DND-41 (cell line): ENCODE data around the gene ITPRID1.
"Not testable (repeated sequence)": the region's sequence is repeated elsewhere in the genome, so short reads cannot be mapped to it uniquely, and the experiment has no call there.

Source experiments
- ATAC-seq: fragments of 200-7000 bp; cut with Tn5 transposase; 3 replicates; pipeline ENCODE4 v1.9.1; 2021; ENCODE audit warnings: low read depth; ENCODE audit not compliant: insufficient read depth
- DNase-seq: peaks from one replicate; pipeline ENCODE4 v3.0.0-alpha.2; 2020
- H2AFZ ChIP-seq: 2 replicates; pipeline ENCODE4 v1.6.0; 2012; ENCODE audit warnings: low read depth, low read length
- H3K27ac ChIP-seq: 2 replicates; pipeline ENCODE4 v1.5.1; 2012; ENCODE audit warnings: low read length, inconsistent platforms
- H3K27me3 ChIP-seq: fragments of 200-600 bp; sonication (generic); 2 replicates; pipeline ENCODE4 v1.6.0; 2012; ENCODE audit warnings: low read length, mild to moderate bottlenecking, inconsistent platforms; ENCODE audit not compliant: insufficient read depth, poor library complexity
- H3K36me3 ChIP-seq: 2 replicates; pipeline ENCODE4 v1.5.1; 2012; ENCODE audit warnings: low read length, inconsistent platforms; ENCODE audit not compliant: insufficient read depth
- H3K4me1 ChIP-seq: 2 replicates; pipeline ENCODE4 v1.5.1; 2012; ENCODE audit warnings: mild to moderate bottlenecking, low read length; ENCODE audit not compliant: insufficient read depth
- H3K4me2 ChIP-seq: 2 replicates; pipeline ENCODE4 v1.6.0; 2012; ENCODE audit warnings: mild to moderate bottlenecking, moderate library complexity, low read length, inconsistent platforms; ENCODE audit not compliant: insufficient read depth
- H3K4me3 ChIP-seq, 2 experiments: fragments of 200-600 bp in 1 of 2; shearing (Covaris generic) in 1 of 2; 2 replicates each; pipeline ENCODE4 v1.5.1; 2012 to 2016; ENCODE audit warnings: inconsistent platforms in 2 of 2, low read length in 2 of 2, mild to moderate bottlenecking in 2 of 2, low read depth in 1 of 2, moderate library complexity in 1 of 2
- H3K79me2 ChIP-seq: 2 replicates; pipeline ENCODE4 v1.6.0; 2012; ENCODE audit warnings: low read length, inconsistent platforms; ENCODE audit not compliant: insufficient read depth
- H3K9ac ChIP-seq: 2 replicates; pipeline ENCODE4 v1.6.0; 2012; ENCODE audit warnings: low read depth, mild to moderate bottlenecking, inconsistent platforms, low read length, moderate library complexity
- H3K9me3 ChIP-seq: 2 replicates; pipeline ENCODE4 v1.5.1; 2012; ENCODE audit warnings: low read length, moderate library complexity, mild to moderate bottlenecking, inconsistent platforms; ENCODE audit not compliant: insufficient read depth, severe bottlenecking
- H4K20me1 ChIP-seq: 2 replicates; pipeline ENCODE4 v1.6.0; 2012; ENCODE audit warnings: low read length; ENCODE audit not compliant: insufficient read depth
- EZH2 ChIP-seq: IDR thresholded peaks from 3 replicates; pipeline ENCODE4 v1.6.1; 2012; ENCODE audit warnings: borderline replicate concordance, low read depth, mild to moderate bottlenecking, moderate library complexity, low read length, inconsistent platforms; ENCODE audit not compliant: severe bottlenecking
- TF ChIP-seq, protein P1 (sequence below): IDR thresholded peaks from 2 replicates; pipeline ENCODE4 v1.5.1; 2012; ENCODE audit warnings: borderline replicate concordance, low read length, moderate library complexity, mild to moderate bottlenecking; ENCODE audit not compliant: poor library complexity, severe bottlenecking; ENCODE audit errors: extremely low read depth

The ITPRID1 gene

DNA sequence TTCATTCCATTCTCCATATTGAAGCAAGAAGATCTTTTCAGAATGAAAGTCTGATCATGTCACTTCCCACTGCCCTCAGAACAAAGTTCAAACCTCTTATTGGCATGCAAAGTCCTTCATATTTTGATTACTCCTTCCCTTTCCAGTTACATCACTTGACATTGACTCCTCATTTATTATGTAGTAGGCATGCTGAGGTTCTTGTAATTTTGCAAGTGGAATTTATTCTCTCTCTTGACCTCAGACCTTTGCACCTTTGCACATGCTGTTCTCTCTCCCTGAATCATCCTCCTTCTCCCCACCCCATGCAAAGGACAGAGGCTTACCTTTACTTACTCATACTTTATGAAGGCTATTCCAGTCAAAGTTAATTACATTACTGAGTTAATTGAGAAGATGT, 13.0 kb downstream of the ITPRID1 start:
- Histone ChIP-seq H3K4me2 (no peak overlapping the region), H3K27me3 (no peaks in the 10 kb centered on the region), H3K4me1 (no peaks in the 10 kb centered on the region), H3K36me3 (no peaks in the 10 kb centered on the region), H3K9me3 (no peaks in the 10 kb centered on the region), H3K9ac (no peak overlapping the region), H3K79me2 (no peaks in the 10 kb centered on the region), H2AFZ (no peak overlapping the region), H4K20me1 (no peaks in the 10 kb centered on the region), H3K4me3 (no peak overlapping the region), H3K27ac (no peak overlapping the region)
- ATAC-seq (no peak), DNase-seq (no peak)
- TF ChIP-seq, protein P1, sequence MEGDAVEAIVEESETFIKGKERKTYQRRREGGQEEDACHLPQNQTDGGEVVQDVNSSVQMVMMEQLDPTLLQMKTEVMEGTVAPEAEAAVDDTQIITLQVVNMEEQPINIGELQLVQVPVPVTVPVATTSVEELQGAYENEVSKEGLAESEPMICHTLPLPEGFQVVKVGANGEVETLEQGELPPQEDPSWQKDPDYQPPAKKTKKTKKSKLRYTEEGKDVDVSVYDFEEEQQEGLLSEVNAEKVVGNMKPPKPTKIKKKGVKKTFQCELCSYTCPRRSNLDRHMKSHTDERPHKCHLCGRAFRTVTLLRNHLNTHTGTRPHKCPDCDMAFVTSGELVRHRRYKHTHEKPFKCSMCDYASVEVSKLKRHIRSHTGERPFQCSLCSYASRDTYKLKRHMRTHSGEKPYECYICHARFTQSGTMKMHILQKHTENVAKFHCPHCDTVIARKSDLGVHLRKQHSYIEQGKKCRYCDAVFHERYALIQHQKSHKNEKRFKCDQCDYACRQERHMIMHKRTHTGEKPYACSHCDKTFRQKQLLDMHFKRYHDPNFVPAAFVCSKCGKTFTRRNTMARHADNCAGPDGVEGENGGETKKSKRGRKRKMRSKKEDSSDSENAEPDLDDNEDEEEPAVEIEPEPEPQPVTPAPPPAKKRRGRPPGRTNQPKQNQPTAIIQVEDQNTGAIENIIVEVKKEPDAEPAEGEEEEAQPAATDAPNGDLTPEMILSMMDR: no peak
- TF ChIP-seq EZH2: no peak

DNA sequence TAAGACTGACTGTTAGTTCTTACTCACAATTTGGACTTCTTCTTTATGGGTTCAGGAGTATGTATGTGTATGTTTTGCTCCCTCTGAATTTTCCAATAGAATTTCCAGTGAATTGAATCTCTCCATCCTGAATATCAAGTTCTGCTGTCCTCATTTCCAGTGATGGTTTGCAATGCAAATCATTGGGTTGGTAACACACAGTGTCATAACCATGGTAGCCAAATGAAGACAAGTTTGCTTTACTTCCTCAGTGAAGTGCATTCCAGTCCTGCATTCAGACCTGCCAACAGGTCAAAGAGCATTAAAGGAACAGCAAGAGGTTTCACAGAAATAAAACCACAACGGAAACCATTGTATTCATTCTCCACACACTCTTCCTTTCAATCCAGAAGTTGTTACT, 15.2 kb downstream of the ITPRID1 start:
- no peak for DNase-seq
- H3K9ac ChIP-seq: no peak overlapping the region
- no peaks in the 10 kb centered on the region for H4K20me1 ChIP-seq
- no peak overlapping the region for H3K4me2 ChIP-seq
- no peaks in the 10 kb centered on the region for H3K36me3 ChIP-seq
- H3K9me3 ChIP-seq: no peaks in the 10 kb centered on the region
- TF ChIP-seq, protein P1: no peak
- no peak for TF ChIP-seq EZH2
- H3K27me3 ChIP-seq: no peaks in the 10 kb centered on the region
- no peaks in the 10 kb centered on the region for H3K4me1 ChIP-seq
- no peak for ATAC-seq
- H3K79me2 ChIP-seq: no peaks in the 10 kb centered on the region
- no peak overlapping the region for H2AFZ ChIP-seq
- no peak overlapping the region for H3K27ac ChIP-seq
- H3K4me3 ChIP-seq: no peak overlapping the region

DNA sequence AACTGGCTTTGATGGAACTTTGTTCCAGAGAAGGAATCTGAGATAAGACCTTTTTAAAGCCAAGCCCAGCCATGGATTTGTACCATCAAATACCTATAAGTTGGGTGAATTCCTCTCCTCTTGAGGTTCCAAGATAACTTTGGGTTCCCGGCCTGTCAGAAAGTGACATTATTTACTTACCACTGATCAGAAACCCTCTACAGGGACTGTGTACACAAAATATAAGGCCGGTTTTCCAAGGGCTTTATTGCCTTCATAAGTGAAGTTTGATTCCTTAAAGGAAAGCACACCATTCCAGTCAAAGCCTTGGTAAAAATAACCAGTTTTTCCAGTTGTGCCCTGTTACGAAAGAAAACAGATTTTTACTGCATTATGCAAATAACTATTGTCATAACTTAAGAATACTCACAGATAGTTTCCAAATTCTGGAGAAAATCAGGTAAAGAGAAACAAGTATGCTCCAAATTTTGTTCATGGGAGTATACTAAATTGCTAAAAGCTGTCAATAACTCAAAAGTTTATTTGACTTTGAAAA, 26.8 kb downstream of the ITPRID1 start:
- not testable (repeated sequence) for H3K9me3 ChIP-seq, H4K20me1 ChIP-seq, DNase-seq, H3K27me3 ChIP-seq, H3K79me2 ChIP-seq, H3K4me3 ChIP-seq, H3K36me3 ChIP-seq, H2AFZ ChIP-seq, H3K9ac ChIP-seq, H3K4me2 ChIP-seq, H3K27ac ChIP-seq, H3K4me1 ChIP-seq, ATAC-seq

DNA sequence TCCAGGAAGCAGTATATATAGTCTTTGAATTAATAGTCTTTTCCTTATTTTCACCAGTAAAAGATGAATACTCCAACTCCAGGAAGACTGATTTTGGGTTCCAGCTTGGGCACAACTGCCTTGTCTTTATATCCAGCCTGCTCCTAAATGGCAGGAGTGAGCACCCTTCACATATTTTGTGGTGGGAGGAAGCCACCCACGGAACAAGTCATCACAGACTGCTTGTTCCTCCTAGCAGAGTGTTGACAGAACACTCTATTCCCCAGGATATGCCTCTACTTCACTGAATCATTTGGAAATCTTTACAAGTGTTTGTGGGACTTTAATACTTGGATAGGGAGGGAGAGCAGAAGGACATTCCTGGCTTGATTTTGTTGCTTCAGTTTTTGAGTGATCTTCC, 31.7 kb downstream of the ITPRID1 start:
- H3K79me2 ChIP-seq: no peaks in the 10 kb centered on the region
- no peaks in the 10 kb centered on the region for H3K36me3 ChIP-seq
- H3K4me2 ChIP-seq: no peak overlapping the region
- H3K27ac ChIP-seq: no peak overlapping the region
- no peak overlapping the region for H2AFZ ChIP-seq
- H3K9me3 ChIP-seq: no peaks in the 10 kb centered on the region
- ATAC-seq (no peak), DNase-seq (no peak)
- H3K4me1 ChIP-seq: no peaks in the 10 kb centered on the region
- H3K9ac ChIP-seq: no peak overlapping the region
- TF ChIP-seq, protein P1: no peak
- no peak for TF ChIP-seq EZH2
- H3K27me3 ChIP-seq: no peaks in the 10 kb centered on the region
- no peak overlapping the region for H3K4me3 ChIP-seq
- no peaks in the 10 kb centered on the region for H4K20me1 ChIP-seq
